ENCODE measurements around the gene GGACT. TPM values are rescaled to one million over a fixed set of nuclear protein-coding genes. Genes with fewer than 3 reads are reported as not detected.

The GGACT gene
- total RNA-seq, 3 donors from 2014 or later (not counting 1 experiment from before 2014, with no cell fraction given) = 8.8 to 16.4 (median 15.1) TPM

GRCh38 chr13:100514788-100515409, 73.7 kb downstream of the GGACT start:
- Mint-ChIP-seq H3K4me1 (peaks cover 42 to 46% of the 10 kb centered on the region in 2 donors), H3K27ac (peak overlapping the region in 1 of 2 donors; percentile 33), H3K27me3 (ENCODE audit: low read depth in 2 of 2) (no peaks in the 10 kb centered on the region), H3K4me3 (peak overlapping the region; percentile 25), H3K36me3 (no peaks in the 10 kb centered on the region), H3K9me3 (no peaks in the 10 kb centered on the region)
- DNase-seq = peak; percentile 64 to 87
- Histone ChIP-seq H3K36me3 (ENCODE audit: control insufficient read depth, insufficient read depth, low read length) (no peaks in the 10 kb centered on the region), H3K4me1 (ENCODE audit: control insufficient read depth, insufficient read depth, low read length) (peaks cover 11% of the 10 kb centered on the region), H3K27ac (ENCODE audit: low read length) (no peak overlapping the region), H3K9me3 (ENCODE audit: control insufficient read depth, insufficient read depth, low read length) (no peaks in the 10 kb centered on the region), H3K27me3 (ENCODE audit: control insufficient read depth, insufficient read depth, low read length) (no peaks in the 10 kb centered on the region), H3K4me3 (ENCODE audit: low read length) (no peak overlapping the region)
- ATAC-seq = peak; percentile 84 to 93 (median 92)
- 6% methylated on average over 5 of the region's 5 CpGs for WGBS (ENCODE audit: insufficient coverage)
- TF ChIP-seq, protein P1, sequence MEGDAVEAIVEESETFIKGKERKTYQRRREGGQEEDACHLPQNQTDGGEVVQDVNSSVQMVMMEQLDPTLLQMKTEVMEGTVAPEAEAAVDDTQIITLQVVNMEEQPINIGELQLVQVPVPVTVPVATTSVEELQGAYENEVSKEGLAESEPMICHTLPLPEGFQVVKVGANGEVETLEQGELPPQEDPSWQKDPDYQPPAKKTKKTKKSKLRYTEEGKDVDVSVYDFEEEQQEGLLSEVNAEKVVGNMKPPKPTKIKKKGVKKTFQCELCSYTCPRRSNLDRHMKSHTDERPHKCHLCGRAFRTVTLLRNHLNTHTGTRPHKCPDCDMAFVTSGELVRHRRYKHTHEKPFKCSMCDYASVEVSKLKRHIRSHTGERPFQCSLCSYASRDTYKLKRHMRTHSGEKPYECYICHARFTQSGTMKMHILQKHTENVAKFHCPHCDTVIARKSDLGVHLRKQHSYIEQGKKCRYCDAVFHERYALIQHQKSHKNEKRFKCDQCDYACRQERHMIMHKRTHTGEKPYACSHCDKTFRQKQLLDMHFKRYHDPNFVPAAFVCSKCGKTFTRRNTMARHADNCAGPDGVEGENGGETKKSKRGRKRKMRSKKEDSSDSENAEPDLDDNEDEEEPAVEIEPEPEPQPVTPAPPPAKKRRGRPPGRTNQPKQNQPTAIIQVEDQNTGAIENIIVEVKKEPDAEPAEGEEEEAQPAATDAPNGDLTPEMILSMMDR (IDR thresholded peaks at IDR 0.05) = peak; percentile 99
- intact Hi-C loops (cut with micrococcal nuclease) = loop anchor here (1.0 to 10.0 kb wide), 5 partner anchors 73 to 1070 kb away; no protein-coding TSS in a partner anchor

DNA sequence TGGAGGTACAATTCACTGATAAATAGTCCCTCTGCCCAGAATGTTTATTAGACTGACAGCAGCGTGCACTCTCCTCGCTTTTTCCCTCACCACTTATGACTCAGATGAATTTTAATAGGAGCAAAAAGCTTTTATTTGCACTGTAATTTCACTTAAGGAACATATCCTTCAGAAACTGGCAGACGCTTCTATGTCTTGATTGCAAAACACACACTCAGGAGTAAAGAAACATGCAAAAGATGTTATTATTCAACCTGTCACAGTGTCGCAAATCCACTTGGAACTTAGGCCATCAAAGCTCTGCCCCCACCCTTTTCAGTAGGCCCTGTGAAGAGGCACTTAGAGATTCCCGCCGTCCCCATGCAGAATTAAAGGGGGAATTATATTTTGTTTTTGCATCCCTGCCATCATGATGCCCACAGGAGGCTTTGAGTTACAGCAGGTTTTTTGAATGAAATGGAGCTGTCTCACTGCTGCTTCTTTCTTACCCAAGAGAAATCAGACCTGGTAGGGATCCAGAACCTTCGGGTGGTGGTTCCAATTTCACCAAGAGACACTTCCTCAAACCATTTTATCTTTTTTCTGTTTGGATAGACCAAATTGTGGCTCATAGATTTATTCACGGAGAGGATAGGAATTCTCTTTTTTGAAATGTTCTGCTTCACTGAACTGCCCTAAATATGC, 74.5 kb downstream of the GGACT start:
- H3K36me3 Mint-ChIP-seq = no peaks in the 10 kb centered on the region
- no peaks in the 10 kb centered on the region for H3K9me3 ChIP-seq (ENCODE audit: control insufficient read depth, insufficient read depth, low read length)
- H3K4me1 ChIP-seq (ENCODE audit: control insufficient read depth, insufficient read depth, low read length) = peaks cover 6% of the 10 kb centered on the region
- no peak overlapping the region for H3K4me3 ChIP-seq (ENCODE audit: low read length)
- no peaks in the 10 kb centered on the region for H3K27me3 Mint-ChIP-seq (ENCODE audit: low read depth in 2 of 2)
- no peaks in the 10 kb centered on the region for H3K9me3 Mint-ChIP-seq
- peak overlapping the region in 1 of 2 donors; percentile 33 for H3K27ac Mint-ChIP-seq
- DNase-seq (no peak), ATAC-seq (no peak)
- H3K27me3 ChIP-seq (ENCODE audit: control insufficient read depth, insufficient read depth, low read length) = no peaks in the 10 kb centered on the region
- no peak overlapping the region for H3K4me3 Mint-ChIP-seq
- intact Hi-C loops (cut with micrococcal nuclease) = loop anchor here (1.0 to 10.0 kb wide), 4 partner anchors 598 to 1069 kb away; no protein-coding TSS in a partner anchor
- no peak overlapping the region for H3K27ac ChIP-seq (ENCODE audit: low read length)
- H3K36me3 ChIP-seq (ENCODE audit: control insufficient read depth, insufficient read depth, low read length) = no peaks in the 10 kb centered on the region
- TF ChIP-seq, protein P1 (IDR thresholded peaks at IDR 0.05) = no peak
- WGBS (ENCODE audit: insufficient coverage) = 82% methylated on average over 8 of the region's 8 CpGs
- peaks cover 39 to 46% of the 10 kb centered on the region in 2 donors for H3K4me1 Mint-ChIP-seq

- intact Hi-C loops (cut with micrococcal nuclease) = loop anchor here (5.0 to 10.0 kb wide), 2 partner anchors 611 to 1068 kb away; no protein-coding TSS in a partner anchor
- no peaks in the 10 kb centered on the region for H3K9me3 ChIP-seq (ENCODE audit: control insufficient read depth, insufficient read depth, low read length)
- H3K27me3 Mint-ChIP-seq (ENCODE audit: low read depth in 2 of 2) = no peaks in the 10 kb centered on the region
- H3K4me3 ChIP-seq (ENCODE audit: low read length) = no peak overlapping the region
- H3K4me3 Mint-ChIP-seq = no peak overlapping the region
- no peaks in the 10 kb centered on the region for H3K27me3 ChIP-seq (ENCODE audit: control insufficient read depth, insufficient read depth, low read length)
- no peaks in the 10 kb centered on the region for H3K36me3 Mint-ChIP-seq
- 75% methylated on average over 3 of the region's 3 CpGs for WGBS (ENCODE audit: insufficient coverage)
- TF ChIP-seq, protein P1 (IDR thresholded peaks at IDR 0.05) = no peak
- DNase-seq = no peak
- H3K4me1 Mint-ChIP-seq = peaks cover 35 to 44% of the 10 kb centered on the region in 2 donors
- peaks cover 6% of the 10 kb centered on the region for H3K4me1 ChIP-seq (ENCODE audit: control insufficient read depth, insufficient read depth, low read length)
- no peak overlapping the region for H3K27ac ChIP-seq (ENCODE audit: low read length)
- no peak for ATAC-seq
- H3K27ac Mint-ChIP-seq = peak overlapping the region; percentile 41 to 59
- no peaks in the 10 kb centered on the region for H3K9me3 Mint-ChIP-seq
- no peaks in the 10 kb centered on the region for H3K36me3 ChIP-seq (ENCODE audit: control insufficient read depth, insufficient read depth, low read length)
These were observed 75.4 kb downstream of the GGACT start for GRCh38 chr13:100513171-100513570.

All from natural killer cell (primary cell).